BLaER1 (cell line): ENCODE data around the gene MRTO4.
"Not testable (repeated sequence)": the region's sequence is repeated elsewhere in the genome, so short reads cannot be mapped to it uniquely, and the experiment has no call there.

Source experiments
- H3K27ac ChIP-seq: shearing (Covaris generic); formaldehyde crosslinking; 2 replicates; pipeline ENCODE4 v1.8.1; 2022
- H3K27me3 ChIP-seq: shearing (Covaris generic); formaldehyde crosslinking; 2 replicates; pipeline ENCODE4 v1.8.1; 2022
- H3K36me3 ChIP-seq: shearing (Covaris generic); formaldehyde crosslinking; 2 replicates; pipeline ENCODE4 v1.8.1; 2022
- H3K4me1 ChIP-seq: shearing (Covaris generic); formaldehyde crosslinking; 2 replicates; pipeline ENCODE4 v1.8.1; 2022
- H3K4me2 ChIP-seq: shearing (Covaris generic); formaldehyde crosslinking; 2 replicates; pipeline ENCODE4 v1.8.1; 2022
- H3K4me3 ChIP-seq: shearing (Covaris generic); formaldehyde crosslinking; 2 replicates; pipeline ENCODE4 v1.8.1; 2022
- H3K9ac ChIP-seq: shearing (Covaris generic); formaldehyde crosslinking; 2 replicates; pipeline ENCODE4 v1.8.1; 2022
- H3K9me3 ChIP-seq: shearing (Covaris generic); formaldehyde crosslinking; 2 replicates; pipeline ENCODE4 v1.8.1; 2022
- H4K20me1 ChIP-seq: shearing (Covaris generic); formaldehyde crosslinking; 2 replicates; pipeline ENCODE4 v1.8.1; 2022
- Cebpa-rat ChIP-seq: shearing (Covaris generic); IDR thresholded peaks from 2 replicates; pipeline ENCODE4 v1.8.1; 2022

MRTO4 gene

DNA sequence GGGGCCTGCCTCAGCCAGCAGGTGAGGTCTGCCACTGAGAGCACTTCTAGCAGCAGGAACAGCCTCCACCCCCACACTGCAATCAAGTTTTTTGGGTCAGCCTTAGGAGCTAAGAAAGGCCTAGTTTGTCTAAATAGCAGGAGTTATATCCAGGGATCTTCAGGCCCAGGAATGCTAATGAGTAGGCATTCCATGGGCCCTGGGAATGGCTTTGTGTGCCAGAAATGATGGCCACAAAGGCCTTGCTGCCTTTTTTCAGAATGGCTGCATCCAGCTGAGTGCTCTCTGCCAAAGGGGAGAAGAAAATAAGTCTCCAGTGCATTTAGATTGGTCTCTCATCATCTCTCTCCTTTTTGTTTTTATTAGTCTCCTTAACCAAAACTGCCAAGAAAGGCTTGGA lies 2.8 kb downstream of the MRTO4 start:
- H3K4me2 ChIP-seq, result no peak overlapping the region
- peak overlapping the region; percentile 97; the same call in 1 of the 2 replicates for H3K9ac ChIP-seq

GRCh38 chr1:19255288-19255687 lies 3.7 kb downstream of the MRTO4 start:
- Histone ChIP-seq H3K4me3 (no peak overlapping the region), H3K9me3 (no peaks in the 10 kb centered on the region), H3K27me3 (no peaks in the 10 kb centered on the region), H3K9ac (no peak overlapping the region), H3K4me1 (peaks cover 24% of the 10 kb centered on the region), H3K36me3 (peaks cover 68% of the 10 kb centered on the region), H3K27ac (no peak overlapping the region), H4K20me1 (peaks cover 75% of the 10 kb centered on the region), H3K4me2 (no peak overlapping the region)
- no peak for TF ChIP-seq Cebpa-rat

More for the DNA sequence above, 2.8 kb downstream of the MRTO4 start:
- H3K36me3 ChIP-seq, result peaks cover 62% of the 10 kb centered on the region
- no peak overlapping the region for H3K27ac ChIP-seq
- peaks cover 33% of the 10 kb centered on the region for H3K4me1 ChIP-seq
- H4K20me1 ChIP-seq, result peaks cover 66% of the 10 kb centered on the region
- H3K27me3 ChIP-seq, result no peaks in the 10 kb centered on the region
- no peaks in the 10 kb centered on the region for H3K9me3 ChIP-seq
- no peak overlapping the region for H3K4me3 ChIP-seq
- no peak for TF ChIP-seq Cebpa-rat

GRCh38 chr1:19256301-19256700 lies 4.7 kb downstream of the MRTO4 start:
- H4K20me1 ChIP-seq, result peaks cover 82% of the 10 kb centered on the region
- peaks cover 77% of the 10 kb centered on the region for H3K36me3 ChIP-seq
- H3K27ac ChIP-seq, H3K4me2 ChIP-seq, H3K27me3 ChIP-seq, H3K4me3 ChIP-seq, H3K9me3 ChIP-seq, H3K9ac ChIP-seq: not testable (repeated sequence)
- peaks cover 19% of the 10 kb centered on the region for H3K4me1 ChIP-seq

GRCh38 chr1:19257178-19257914 lies 5.7 kb downstream of the MRTO4 start:
- Histone ChIP-seq H3K9ac (no peak overlapping the region), H3K27ac (no peak overlapping the region), H3K4me3 (no peak overlapping the region), H3K9me3 (no peaks in the 10 kb centered on the region), H3K27me3 (no peaks in the 10 kb centered on the region), H3K4me1 (peaks cover 18% of the 10 kb centered on the region), H3K36me3 (peaks cover 84% of the 10 kb centered on the region), H4K20me1 (peaks cover 81% of the 10 kb centered on the region), H3K4me2 (no peak overlapping the region)
- TF ChIP-seq Cebpa-rat, result no peak

DNA sequence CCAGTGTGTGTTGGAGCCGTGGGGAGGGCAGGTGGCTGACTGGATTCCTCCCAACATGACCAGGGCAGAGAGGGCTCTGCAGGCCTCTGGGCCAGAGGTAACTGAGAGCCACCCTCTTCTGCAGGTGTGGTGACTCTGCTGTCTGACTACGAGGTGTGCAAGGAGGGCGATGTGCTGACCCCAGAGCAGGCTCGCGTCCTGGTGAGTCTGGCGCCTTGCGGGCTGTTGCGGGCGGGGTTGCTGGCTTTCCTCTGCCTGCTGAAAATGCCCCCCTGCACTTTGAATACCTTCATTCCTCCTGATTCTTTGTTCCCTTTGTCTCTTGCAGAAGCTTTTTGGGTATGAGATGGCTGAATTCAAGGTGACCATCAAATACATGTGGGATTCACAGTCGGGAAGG lies 6.7 kb downstream of the MRTO4 start:
- Histone ChIP-seq H3K4me3 (no peak overlapping the region), H3K27me3 (no peaks in the 10 kb centered on the region), H3K9me3 (no peaks in the 10 kb centered on the region), H4K20me1 (peaks cover 71% of the 10 kb centered on the region), H3K27ac (no peak overlapping the region), H3K36me3 (peaks cover 84% of the 10 kb centered on the region), H3K4me1 (peaks cover 8% of the 10 kb centered on the region), H3K9ac (no peak overlapping the region), H3K4me2 (no peak overlapping the region)
- no peak for TF ChIP-seq Cebpa-rat

DNA sequence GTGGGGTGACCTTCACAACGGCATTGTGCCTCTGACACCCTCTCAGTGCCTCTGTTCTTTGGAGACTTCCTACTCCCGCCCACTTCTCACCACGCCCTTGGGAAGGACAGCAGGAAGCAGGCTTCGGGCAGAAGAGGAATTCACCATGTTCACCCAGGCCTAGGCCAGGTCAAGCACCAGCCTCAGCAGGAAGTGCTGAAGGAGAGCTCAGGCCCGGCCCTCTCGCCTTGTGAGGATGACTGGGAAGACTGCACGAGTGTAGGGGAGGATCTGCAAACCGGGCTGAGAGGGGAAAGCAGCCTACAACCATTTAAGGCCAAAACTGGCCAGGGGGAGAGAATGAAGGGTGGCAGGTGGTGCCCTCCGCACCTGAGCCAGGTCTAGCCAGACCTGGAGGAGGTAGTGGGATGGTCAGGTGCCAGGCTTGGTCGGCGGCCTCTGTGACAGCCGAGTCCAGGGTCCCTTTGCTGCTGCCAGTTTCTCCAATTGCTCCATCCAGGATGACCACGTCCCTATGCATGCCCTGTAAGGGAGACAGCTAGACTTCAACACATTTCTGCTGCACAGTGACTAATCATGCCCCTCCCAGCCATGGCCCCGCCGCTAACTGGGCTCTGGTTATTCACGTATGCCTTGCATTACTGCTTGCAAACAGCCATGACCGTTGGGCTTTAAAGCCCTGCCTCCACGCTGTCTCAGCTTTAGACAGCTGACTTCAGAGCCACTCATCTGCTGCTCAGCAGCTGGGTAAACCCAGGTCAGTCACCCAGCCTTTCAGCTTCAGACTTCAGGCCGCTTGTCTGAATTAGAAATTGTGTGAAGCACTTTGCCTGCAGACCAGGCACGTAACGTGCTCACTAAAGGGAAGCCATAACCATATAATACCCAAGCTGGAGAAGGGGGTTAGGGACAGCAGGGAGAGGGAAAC lies 8.9 kb downstream of the MRTO4 start:
- no peaks in the 10 kb centered on the region for H3K4me1 ChIP-seq
- no peak overlapping the region for H3K4me3 ChIP-seq
- peaks cover 50% of the 10 kb centered on the region for H4K20me1 ChIP-seq
- TF ChIP-seq Cebpa-rat, result no peak
- no peak overlapping the region for H3K9ac ChIP-seq
- no peak overlapping the region for H3K27ac ChIP-seq
- no peaks in the 10 kb centered on the region for H3K9me3 ChIP-seq
- peaks cover 66% of the 10 kb centered on the region for H3K36me3 ChIP-seq
- H3K4me2 ChIP-seq, result no peak overlapping the region
- H3K27me3 ChIP-seq, result no peaks in the 10 kb centered on the region

GRCh38 chr1:19262047-19262446 lies 10.4 kb downstream of the MRTO4 start:
- Histone ChIP-seq H3K9me3 (no peaks in the 10 kb centered on the region), H3K9ac (no peak overlapping the region), H3K27ac (no peak overlapping the region), H3K4me2 (no peak overlapping the region), H3K36me3 (peaks cover 53% of the 10 kb centered on the region), H3K4me1 (no peaks in the 10 kb centered on the region), H4K20me1 (peaks cover 34% of the 10 kb centered on the region), H3K4me3 (no peak overlapping the region), H3K27me3 (no peaks in the 10 kb centered on the region)
- TF ChIP-seq Cebpa-rat, result no peak

DNA sequence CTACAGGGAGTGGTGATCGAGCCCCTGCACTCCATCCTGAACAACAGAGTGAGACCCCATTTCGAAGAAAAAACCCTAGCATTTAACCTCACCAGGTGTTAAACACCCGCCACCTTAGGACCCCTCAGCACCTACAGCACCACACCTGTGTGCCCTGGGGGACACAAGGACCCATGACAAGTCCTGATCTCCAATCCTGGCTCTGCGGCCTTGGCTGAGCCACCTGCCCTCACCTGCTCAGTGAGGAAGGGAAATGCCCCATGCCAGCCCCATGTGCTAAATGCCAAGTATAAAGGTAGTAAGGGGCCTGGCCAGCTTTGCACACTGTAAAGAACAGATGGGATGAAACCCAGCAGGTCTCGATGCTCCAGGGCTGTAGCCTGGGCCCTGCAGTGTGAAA lies 11.1 kb downstream of the MRTO4 start:
- TF ChIP-seq Cebpa-rat, result no peak
- Histone ChIP-seq H4K20me1 (peaks cover 27% of the 10 kb centered on the region), H3K27ac (no peak overlapping the region), H3K36me3 (peaks cover 46% of the 10 kb centered on the region), H3K27me3 (no peaks in the 10 kb centered on the region), H3K9ac (no peak overlapping the region), H3K4me1 (no peaks in the 10 kb centered on the region), H3K9me3 (no peaks in the 10 kb centered on the region), H3K4me3 (no peak overlapping the region), H3K4me2 (no peak overlapping the region)

- Histone ChIP-seq H3K27ac (no peak overlapping the region), H3K4me2 (no peak overlapping the region), H4K20me1 (no peaks in the 10 kb centered on the region), H3K4me1 (no peaks in the 10 kb centered on the region), H3K27me3 (no peaks in the 10 kb centered on the region), H3K4me3 (no peak overlapping the region), H3K9me3 (peaks cover under 1% of the 10 kb centered on the region; the same call in 1 of the 2 replicates), H3K36me3 (0 out of 2 replicates have a peak, but pooled peaks cover 4% of the 10 kb centered on the region), H3K9ac (no peak overlapping the region)
- TF ChIP-seq Cebpa-rat, result no peak
Observed at GRCh38 chr1:19268445-19268844, 16.8 kb downstream of the MRTO4 start.

DNA sequence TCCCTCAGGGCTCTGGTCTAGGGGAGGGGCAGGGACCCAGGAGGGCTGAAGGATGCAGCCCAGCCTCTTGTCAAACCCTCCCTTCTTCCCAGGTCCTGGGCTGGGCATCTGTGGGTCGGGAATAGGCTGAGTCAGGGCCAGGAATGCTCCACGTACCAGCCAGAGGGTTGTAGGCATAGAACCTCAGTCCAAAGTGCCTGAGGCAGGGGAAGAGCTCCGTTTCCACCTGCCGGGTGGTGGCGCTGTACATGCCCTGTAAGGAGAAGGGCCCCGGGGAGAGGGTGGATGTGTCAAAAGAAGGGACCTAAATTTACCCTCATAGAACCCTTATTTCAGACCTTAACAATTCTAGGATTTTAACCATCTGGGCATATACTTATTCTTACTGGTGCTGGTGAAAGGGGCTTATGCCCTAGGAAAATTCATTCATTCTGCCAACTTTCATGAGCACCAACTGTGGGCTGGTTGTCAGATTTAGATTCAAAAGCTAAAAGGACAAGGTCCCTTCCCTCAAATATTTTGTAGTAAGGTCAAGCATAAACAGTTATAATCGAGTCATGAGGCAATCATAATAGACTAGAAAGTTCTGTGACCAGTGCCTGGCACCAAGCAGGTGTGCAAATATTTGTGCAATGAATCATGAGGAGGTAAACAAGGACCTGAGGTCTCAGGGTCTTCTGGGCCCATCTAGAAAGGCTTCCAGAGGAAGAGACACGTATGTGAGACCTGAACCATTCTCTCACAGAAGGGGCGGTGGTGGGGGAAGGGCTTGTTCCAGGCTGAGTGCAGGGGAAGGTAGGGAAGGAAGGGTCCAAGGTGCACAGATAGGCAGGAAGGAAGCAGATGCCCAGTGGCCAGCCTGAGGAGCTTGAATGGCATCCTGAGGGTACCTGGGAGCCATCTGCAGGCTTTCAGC lies 18.1 kb downstream of the MRTO4 start:
- peaks cover 12% of the 10 kb centered on the region for H3K9me3 ChIP-seq
- H3K27ac ChIP-seq, H3K27me3 ChIP-seq, H4K20me1 ChIP-seq, H3K36me3 ChIP-seq, H3K4me1 ChIP-seq, H3K4me2 ChIP-seq, H3K9ac ChIP-seq, H3K4me3 ChIP-seq: not testable (repeated sequence)

DNA sequence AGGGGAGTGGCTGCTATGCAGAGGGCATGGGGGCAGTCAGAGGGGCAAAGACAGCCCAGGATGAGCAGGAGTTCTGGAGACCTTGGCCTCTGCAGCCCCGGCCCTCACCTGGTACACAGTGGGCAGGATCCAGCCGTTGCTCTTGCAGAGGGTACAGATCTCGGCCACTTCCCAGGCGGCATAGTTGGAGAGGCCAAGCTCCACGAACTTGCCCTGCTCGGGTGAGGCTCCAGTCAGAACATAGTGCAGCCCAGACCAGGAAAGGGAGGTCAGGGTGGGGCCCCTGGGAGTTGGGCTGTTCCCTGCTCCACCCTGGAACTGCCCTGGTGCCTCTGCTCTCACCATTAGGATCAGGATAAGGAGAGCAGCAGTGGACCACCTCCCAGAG lies 18.7 kb downstream of the MRTO4 start:
- not testable (repeated sequence) for H3K36me3 ChIP-seq, H3K4me1 ChIP-seq, H3K9ac ChIP-seq, H4K20me1 ChIP-seq, H3K4me3 ChIP-seq, H3K27me3 ChIP-seq, H3K4me2 ChIP-seq, H3K27ac ChIP-seq
- peaks cover 18% of the 10 kb centered on the region for H3K9me3 ChIP-seq
